PFSK-1 (cell line): ENCODE measurements around the gene KAT7.

Source experiments
- FOXP2 ChIP-seq: optimal IDR thresholded peaks from 2 replicates; pipeline ENCODE3; 2011; ENCODE audit warnings: borderline replicate concordance, control low read depth, inconsistent platforms; ENCODE audit not compliant: insufficient read depth; ENCODE audit errors: extremely low read length, extremely low read depth
- POLR2AphosphoS5 ChIP-seq: IDR thresholded peaks from 2 replicates; pipeline ENCODE4 v1.6.1; 2012; ENCODE audit warnings: low read depth, mild to moderate bottlenecking, control low read depth, low read length, moderate library complexity
- SIN3A ChIP-seq: IDR thresholded peaks from 2 replicates; pipeline ENCODE4 v1.6.1; 2012; ENCODE audit warnings: mild to moderate bottlenecking, low read length, moderate library complexity, borderline replicate concordance; ENCODE audit not compliant: insufficient read depth
- TAF1 ChIP-seq: IDR thresholded peaks from 2 replicates; pipeline ENCODE4 v1.6.1; 2012; ENCODE audit warnings: low read length, control low read depth, borderline replicate concordance; ENCODE audit not compliant: insufficient read depth
- TF ChIP-seq, protein P1 (sequence below), 2 experiments: IDR thresholded peaks; 2 replicates each; pipeline versions ENCODE4 v1.6.1 to v1.8.0; 2011 to 2012; ENCODE audit warnings: low read depth in 2 of 2, low read length in 2 of 2, control low read depth in 1 of 2, inconsistent platforms in 1 of 2, mild to moderate bottlenecking in 1 of 2, moderate library complexity in 1 of 2; ENCODE audit not compliant: insufficient read depth in 1 of 2

KAT7 gene

DNA sequence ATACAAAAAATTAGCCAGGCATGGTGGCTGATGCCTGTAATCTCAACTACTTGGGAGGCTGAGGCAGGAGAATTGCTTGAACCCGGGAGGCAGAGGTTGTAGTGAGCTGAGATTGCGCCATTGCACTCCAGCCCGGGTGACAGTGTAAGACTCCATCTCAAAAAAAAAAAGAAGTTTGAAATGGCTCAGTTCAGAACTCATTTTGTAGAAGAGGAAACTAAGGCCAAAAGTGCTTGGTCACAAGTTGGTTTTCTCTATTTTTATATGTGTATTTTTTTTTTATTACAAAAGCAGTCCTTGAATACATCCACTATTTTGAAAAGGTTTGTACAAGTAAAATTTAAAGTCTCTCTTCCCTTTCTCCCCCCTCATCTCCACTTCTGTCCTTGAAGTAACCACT is 53.9 kb downstream of the KAT7 start:
- TF ChIP-seq SIN3A (no peak), FOXP2 (no peak), POLR2AphosphoS5 (no peak), TAF1 (no peak)
- TF ChIP-seq, protein P1, sequence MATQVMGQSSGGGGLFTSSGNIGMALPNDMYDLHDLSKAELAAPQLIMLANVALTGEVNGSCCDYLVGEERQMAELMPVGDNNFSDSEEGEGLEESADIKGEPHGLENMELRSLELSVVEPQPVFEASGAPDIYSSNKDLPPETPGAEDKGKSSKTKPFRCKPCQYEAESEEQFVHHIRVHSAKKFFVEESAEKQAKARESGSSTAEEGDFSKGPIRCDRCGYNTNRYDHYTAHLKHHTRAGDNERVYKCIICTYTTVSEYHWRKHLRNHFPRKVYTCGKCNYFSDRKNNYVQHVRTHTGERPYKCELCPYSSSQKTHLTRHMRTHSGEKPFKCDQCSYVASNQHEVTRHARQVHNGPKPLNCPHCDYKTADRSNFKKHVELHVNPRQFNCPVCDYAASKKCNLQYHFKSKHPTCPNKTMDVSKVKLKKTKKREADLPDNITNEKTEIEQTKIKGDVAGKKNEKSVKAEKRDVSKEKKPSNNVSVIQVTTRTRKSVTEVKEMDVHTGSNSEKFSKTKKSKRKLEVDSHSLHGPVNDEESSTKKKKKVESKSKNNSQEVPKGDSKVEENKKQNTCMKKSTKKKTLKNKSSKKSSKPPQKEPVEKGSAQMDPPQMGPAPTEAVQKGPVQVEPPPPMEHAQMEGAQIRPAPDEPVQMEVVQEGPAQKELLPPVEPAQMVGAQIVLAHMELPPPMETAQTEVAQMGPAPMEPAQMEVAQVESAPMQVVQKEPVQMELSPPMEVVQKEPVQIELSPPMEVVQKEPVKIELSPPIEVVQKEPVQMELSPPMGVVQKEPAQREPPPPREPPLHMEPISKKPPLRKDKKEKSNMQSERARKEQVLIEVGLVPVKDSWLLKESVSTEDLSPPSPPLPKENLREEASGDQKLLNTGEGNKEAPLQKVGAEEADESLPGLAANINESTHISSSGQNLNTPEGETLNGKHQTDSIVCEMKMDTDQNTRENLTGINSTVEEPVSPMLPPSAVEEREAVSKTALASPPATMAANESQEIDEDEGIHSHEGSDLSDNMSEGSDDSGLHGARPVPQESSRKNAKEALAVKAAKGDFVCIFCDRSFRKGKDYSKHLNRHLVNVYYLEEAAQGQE (IDR thresholded peaks at IDR 0.05; ENCODE audit: insufficient read depth in 1 of 2, low read depth in 2 of 2, low read length in 2 of 2), result no peak

DNA sequence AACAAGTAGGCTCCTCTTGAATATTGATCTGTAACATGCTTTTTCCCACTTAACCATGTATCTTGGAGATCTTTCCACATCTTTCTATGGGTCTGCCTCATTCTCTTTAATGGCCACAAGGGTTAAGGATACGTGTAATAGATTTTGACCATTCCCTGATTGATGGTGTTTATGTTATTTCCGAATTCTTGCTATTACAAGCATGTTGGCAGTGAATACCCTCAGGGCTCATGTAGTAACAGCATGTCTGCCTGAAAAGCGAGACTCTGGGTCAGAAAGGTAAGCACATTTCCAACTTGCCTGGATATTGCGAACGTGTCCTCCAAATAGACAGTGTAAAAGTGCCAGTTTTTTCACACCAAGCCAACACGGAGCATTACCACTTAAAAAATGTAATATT is 54.4 kb downstream of the KAT7 start:
- TF ChIP-seq, protein P1 (IDR thresholded peaks at IDR 0.05; ENCODE audit: insufficient read depth in 1 of 2, low read depth in 2 of 2, low read length in 2 of 2), result no peak
- TF ChIP-seq TAF1, result no peak
- TF ChIP-seq POLR2AphosphoS5, result no peak
- TF ChIP-seq SIN3A, result no peak
- no peak for TF ChIP-seq FOXP2

DNA sequence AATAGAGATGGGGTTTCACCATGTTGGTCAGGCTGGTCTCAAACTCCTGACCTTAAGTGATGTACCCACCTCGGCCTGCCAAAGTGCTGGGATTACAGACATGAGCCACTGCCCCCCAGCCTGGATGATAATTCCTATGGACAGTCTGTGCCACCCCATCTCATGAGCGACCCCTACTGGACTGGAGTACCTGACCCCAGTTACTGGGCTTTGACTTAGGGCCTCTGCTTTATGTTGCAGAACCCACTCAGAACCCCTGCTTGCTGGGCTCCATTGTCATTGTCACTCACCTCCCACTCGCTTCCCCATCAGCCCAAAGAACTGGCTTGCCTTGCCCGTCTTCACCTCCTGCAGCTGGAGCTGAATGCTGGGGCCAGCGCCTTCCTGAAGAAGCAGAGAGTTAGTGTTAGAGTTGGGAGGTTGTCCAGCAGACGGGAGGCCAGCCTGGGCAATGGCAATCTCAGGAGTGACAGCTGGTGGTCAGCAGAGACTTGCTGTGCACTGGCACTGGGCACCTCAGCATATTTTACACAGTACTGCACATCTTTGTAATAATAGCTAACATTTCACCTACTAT is 55.4 kb downstream of the KAT7 start:
- TF ChIP-seq FOXP2 (no peak), SIN3A (no peak), POLR2AphosphoS5 (no peak), TAF1 (no peak)
- TF ChIP-seq, protein P1 (IDR thresholded peaks at IDR 0.05; ENCODE audit: insufficient read depth in 1 of 2, low read depth in 2 of 2, low read length in 2 of 2), result no peak

DNA sequence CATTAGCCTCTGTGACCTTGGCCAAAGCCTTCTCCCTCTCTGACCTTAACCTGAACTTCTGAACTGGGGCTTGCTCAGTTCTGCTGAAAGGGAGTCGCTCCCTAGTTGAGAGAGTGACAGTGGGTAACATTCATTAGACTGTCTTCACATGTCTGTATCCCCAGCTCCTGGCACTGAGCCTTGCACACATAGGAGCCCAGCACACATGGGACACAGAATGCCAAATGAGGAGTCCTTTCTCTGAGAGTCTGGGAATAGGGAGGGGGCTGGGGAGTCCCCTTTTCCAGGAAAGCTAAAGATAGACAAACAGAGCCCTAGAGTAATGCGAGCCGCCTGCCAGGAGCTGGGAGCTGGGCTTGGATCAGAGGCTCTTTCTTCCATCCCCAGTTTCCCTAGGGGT is 56.8 kb downstream of the KAT7 start:
- TF ChIP-seq SIN3A (no peak), TAF1 (no peak), FOXP2 (no peak), POLR2AphosphoS5 (no peak)
- TF ChIP-seq, protein P1 (IDR thresholded peaks at IDR 0.05; ENCODE audit: insufficient read depth in 1 of 2, low read depth in 2 of 2, low read length in 2 of 2), result no peak
